Measurements from ENCODE around the gene HLF. TPM values are rescaled to one million over a fixed set of nuclear protein-coding genes. Genes with fewer than 3 reads are reported as not detected.

The HLF gene
- total and polyA plus RNA-seq, 10 of the 15 experiments (the other 5 are each of a cell fraction or from before 2014, with no cell fraction given): 0.01 to 0.33 (median 0.20) TPM; not detected in 3

DNA sequence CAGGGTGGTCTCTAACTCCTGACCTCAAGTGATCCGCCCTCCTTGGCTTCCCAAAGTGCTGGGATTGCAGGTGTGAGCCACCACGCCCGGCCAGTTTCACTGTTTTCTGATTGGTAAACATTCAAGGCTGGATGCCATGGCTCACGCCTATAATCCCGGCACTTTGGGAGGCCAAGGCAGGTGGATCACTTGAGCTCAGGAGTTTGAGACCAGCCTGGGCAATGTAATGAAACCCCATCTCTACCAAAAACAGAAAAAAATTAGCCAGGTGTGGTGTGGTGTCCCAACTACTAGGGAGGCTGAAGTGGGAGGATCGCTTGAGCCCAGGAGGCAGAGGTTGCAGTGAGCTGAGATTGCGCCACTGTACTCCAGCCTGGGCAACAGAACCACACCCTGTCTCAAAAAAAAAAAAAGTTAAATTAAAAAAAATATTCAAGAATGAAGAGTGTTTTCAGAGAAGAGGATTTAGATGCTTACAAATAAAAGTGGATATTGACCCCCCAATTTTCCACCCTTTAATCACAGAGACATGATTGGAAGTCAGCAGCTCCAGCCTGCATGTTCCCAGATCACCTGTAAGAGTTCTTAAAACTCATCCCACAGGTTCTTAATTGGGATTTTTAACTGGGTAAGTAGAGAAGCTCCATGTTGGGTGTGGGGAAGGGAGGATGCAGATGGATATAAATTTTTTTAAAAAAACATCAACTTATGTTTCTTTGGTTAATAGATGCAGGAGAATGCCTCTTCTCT is 23.8 kb downstream of the HLF start (continued):
- TF ChIP-seq, protein P1, sequence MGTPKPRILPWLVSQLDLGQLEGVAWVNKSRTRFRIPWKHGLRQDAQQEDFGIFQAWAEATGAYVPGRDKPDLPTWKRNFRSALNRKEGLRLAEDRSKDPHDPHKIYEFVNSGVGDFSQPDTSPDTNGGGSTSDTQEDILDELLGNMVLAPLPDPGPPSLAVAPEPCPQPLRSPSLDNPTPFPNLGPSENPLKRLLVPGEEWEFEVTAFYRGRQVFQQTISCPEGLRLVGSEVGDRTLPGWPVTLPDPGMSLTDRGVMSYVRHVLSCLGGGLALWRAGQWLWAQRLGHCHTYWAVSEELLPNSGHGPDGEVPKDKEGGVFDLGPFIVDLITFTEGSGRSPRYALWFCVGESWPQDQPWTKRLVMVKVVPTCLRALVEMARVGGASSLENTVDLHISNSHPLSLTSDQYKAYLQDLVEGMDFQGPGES (IDR thresholded peaks at IDR 0.05): no peak
- TF ChIP-seq, protein P2, sequence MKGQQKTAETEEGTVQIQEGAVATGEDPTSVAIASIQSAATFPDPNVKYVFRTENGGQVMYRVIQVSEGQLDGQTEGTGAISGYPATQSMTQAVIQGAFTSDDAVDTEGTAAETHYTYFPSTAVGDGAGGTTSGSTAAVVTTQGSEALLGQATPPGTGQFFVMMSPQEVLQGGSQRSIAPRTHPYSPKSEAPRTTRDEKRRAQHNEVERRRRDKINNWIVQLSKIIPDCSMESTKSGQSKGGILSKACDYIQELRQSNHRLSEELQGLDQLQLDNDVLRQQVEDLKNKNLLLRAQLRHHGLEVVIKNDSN (IDR thresholded peaks at IDR 0.05; ENCODE audit: borderline replicate concordance, extremely low read length, insufficient read depth, low read depth, low read length): no peak
- TF ChIP-seq SRF (IDR thresholded peaks at IDR 0.05; ENCODE audit: low read depth in 2 of 2, low read length in 2 of 2): no peak
- TF ChIP-seq, protein P3, sequence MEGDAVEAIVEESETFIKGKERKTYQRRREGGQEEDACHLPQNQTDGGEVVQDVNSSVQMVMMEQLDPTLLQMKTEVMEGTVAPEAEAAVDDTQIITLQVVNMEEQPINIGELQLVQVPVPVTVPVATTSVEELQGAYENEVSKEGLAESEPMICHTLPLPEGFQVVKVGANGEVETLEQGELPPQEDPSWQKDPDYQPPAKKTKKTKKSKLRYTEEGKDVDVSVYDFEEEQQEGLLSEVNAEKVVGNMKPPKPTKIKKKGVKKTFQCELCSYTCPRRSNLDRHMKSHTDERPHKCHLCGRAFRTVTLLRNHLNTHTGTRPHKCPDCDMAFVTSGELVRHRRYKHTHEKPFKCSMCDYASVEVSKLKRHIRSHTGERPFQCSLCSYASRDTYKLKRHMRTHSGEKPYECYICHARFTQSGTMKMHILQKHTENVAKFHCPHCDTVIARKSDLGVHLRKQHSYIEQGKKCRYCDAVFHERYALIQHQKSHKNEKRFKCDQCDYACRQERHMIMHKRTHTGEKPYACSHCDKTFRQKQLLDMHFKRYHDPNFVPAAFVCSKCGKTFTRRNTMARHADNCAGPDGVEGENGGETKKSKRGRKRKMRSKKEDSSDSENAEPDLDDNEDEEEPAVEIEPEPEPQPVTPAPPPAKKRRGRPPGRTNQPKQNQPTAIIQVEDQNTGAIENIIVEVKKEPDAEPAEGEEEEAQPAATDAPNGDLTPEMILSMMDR (IDR thresholded peaks at IDR 0.05 in 2 of 3, conservative IDR thresholded peaks at IDR 0.05 in 1 of 3; ENCODE audit: control insufficient read depth in 2 of 3, extremely low read depth in 1 of 3, insufficient read depth in 1 of 3, low read depth in 3 of 3, low read length in 3 of 3): no peak
- no peak for TF ChIP-seq HDAC6 (IDR thresholded peaks at IDR 0.05; ENCODE audit: unreplicated experiment)
- TF ChIP-seq MTA3 (IDR thresholded peaks at IDR 0.05; ENCODE audit: borderline replicate concordance, low read length): no peak
- no peak for TF ChIP-seq STAT1 (conservative IDR thresholded peaks at IDR 0.05)
- TF ChIP-seq MYC (IDR thresholded peaks at IDR 0.05; ENCODE audit: insufficient read depth, insufficient read length, insufficient replicate concordance, low read length, severe bottlenecking): no peak
- no peak for TF ChIP-seq SREBF1 (IDR thresholded peaks at IDR 0.05; ENCODE audit: low read length)
- no peak for TF ChIP-seq CHD1 (IDR thresholded peaks at IDR 0.05; ENCODE audit: low read depth, low read length)
- TF ChIP-seq NFYA (IDR thresholded peaks at IDR 0.05; ENCODE audit: borderline replicate concordance, low read depth, low read length): no peak

Measured in GM12878 (cell line).